Activated naive CD4-positive, alpha-beta T cell treated with anti-CD3 and anti-CD28 coated beads, Interleukin-2, amount 10 ng/mL, durations not matched to agents 7 days and 5 days (primary cell): ENCODE results near the gene INHBC.

Experiments used
- CTCF ChIA-PET: fragments of 350-600 bp; sonication (Branson Sonifier 250); formaldehyde crosslinking; loops from one replicate; lab custom pipeline; 2021; ENCODE audit warnings: antibody characterized with exemption; lab: Charles Lee
- DNase-seq: peaks from one replicate; pipeline ENCODE4 v3.0.0-alpha.2; 2020
- H3K27ac Mint-ChIP-seq: one replicate; pipeline ENCODE4 v1.8.0; 2021; ENCODE audit warnings: mild to moderate bottlenecking, moderate library complexity, mixed read lengths
- H3K27me3 Mint-ChIP-seq: one replicate; pipeline ENCODE4 v1.8.0; 2021; ENCODE audit warnings: mild to moderate bottlenecking, mixed read lengths
- H3K36me3 Mint-ChIP-seq: one replicate; pipeline ENCODE4 v1.8.0; 2021; ENCODE audit warnings: mixed read lengths
- H3K4me1 Mint-ChIP-seq: one replicate; pipeline ENCODE4 v1.8.0; 2021; ENCODE audit warnings: mixed read lengths
- H3K4me3 Mint-ChIP-seq: one replicate; pipeline ENCODE4 v1.8.0; 2021; ENCODE audit warnings: mild to moderate bottlenecking, moderate library complexity, mixed read lengths
- H3K9me3 Mint-ChIP-seq: one replicate; pipeline ENCODE4 v1.8.0; 2021; ENCODE audit warnings: mixed read lengths

The INHBC gene

GRCh38 chr12:57497223-57498131 lies 62.9 kb downstream of the INHBC start:
- Mint-ChIP-seq H3K9me3 (no peaks in the 10 kb centered on the region), H3K4me3 (no peak overlapping the region), H3K27ac (no peak overlapping the region), H3K27me3 (no peaks in the 10 kb centered on the region), H3K36me3 (peaks cover 54% of the 10 kb centered on the region), H3K4me1 (peaks cover 6% of the 10 kb centered on the region)
- CTCF ChIA-PET = interaction anchor here (0.6 kb wide), 1 partner anchor 57 kb away, joined by 3 read pairs; no protein-coding TSS in a partner anchor
- no peak for DNase-seq

DNA sequence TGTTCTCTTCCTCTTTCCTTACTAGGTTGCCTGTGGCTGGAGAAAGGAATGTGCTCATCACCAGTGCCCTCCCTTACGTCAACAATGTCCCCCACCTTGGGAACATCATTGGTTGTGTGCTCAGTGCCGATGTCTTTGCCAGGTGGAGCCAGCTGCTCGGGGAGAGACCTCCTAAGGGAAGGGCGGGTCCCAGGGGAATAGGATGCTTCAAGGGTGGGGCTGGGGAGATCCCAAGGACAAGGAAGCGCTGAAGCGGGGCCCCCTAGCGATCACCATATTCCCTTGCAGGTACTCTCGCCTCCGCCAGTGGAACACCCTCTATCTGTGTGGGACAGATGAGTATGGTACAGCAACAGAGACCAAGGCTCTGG lies 63.5 kb downstream of the INHBC start:
- CTCF ChIA-PET = no interaction called here

DNA sequence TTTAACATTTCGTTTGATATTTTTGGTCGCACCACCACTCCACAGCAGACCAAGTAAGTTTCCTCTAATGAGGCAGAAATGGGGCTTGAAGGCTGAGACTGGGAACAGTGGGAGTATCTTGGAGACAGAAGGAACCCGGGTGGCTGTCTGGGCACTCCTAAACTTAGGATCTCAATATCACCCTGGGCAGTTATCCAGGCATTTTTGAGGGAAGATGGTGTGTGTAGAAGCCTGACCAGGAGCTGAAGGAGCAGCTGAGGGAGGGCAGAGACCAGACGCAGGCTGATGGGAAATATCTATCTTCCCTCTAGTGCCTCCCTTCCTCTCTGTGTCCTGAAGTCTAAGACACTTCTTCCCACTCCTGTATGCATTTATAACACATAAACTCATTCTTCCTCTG lies 64.0 kb downstream of the INHBC start:
- H3K27me3 Mint-ChIP-seq = no peaks in the 10 kb centered on the region
- no peak for DNase-seq
- no peaks in the 10 kb centered on the region for H3K4me1 Mint-ChIP-seq
- H3K36me3 Mint-ChIP-seq = peaks cover 53% of the 10 kb centered on the region
- CTCF ChIA-PET = interaction anchor here (0.7 kb wide), 1 partner anchor 20 kb away, joined by 3 read pairs; no protein-coding TSS in a partner anchor
- H3K27ac Mint-ChIP-seq = no peak overlapping the region
- no peak overlapping the region for H3K4me3 Mint-ChIP-seq
- H3K9me3 Mint-ChIP-seq = no peaks in the 10 kb centered on the region

More for the DNA sequence above, 63.5 kb downstream of the INHBC start:
- Mint-ChIP-seq H3K27me3 (no peaks in the 10 kb centered on the region), H3K4me1 (no peaks in the 10 kb centered on the region), H3K36me3 (peaks cover 51% of the 10 kb centered on the region), H3K9me3 (no peaks in the 10 kb centered on the region), H3K4me3 (no peak overlapping the region), H3K27ac (no peak overlapping the region)
- no peak for DNase-seq

GRCh38 chr12:57500213-57500612 lies 65.6 kb downstream of the INHBC start:
- no peak overlapping the region for H3K27ac Mint-ChIP-seq
- no peak for DNase-seq
- H3K4me3 Mint-ChIP-seq = no peak overlapping the region
- CTCF ChIA-PET = no interaction called here
- no peaks in the 10 kb centered on the region for H3K4me1 Mint-ChIP-seq
- H3K36me3 Mint-ChIP-seq = peaks cover 61% of the 10 kb centered on the region
- H3K9me3 Mint-ChIP-seq = no peaks in the 10 kb centered on the region
- H3K27me3 Mint-ChIP-seq = no peaks in the 10 kb centered on the region
